Caco-2 (cell line): ENCODE measurements around the gene TSPAN12. TPM values are rescaled to one million over a fixed set of nuclear protein-coding genes. Genes with fewer than 3 reads are reported as not detected.
"Not testable (repeated sequence)": the region's sequence is repeated elsewhere in the genome, so short reads cannot be mapped to it uniquely, and the experiment has no call there.

ENCODE experiments used
- Bru-seq: library from RNA; stranded (reverse); fragments of 400-500 nt; gene quantifications from one replicate; lab custom pipeline; 2021; lab: Mats Ljungman, UMichigan
- BruChase-seq, 2 experiments: library from RNA; stranded (reverse); fragments of 400-500 nt; gene quantifications; one replicate each; lab custom pipeline; 2021; lab: Mats Ljungman, UMichigan
- BruUV-seq: library from RNA; stranded (reverse); fragments of 400-500 nt; replicated peaks from 2 replicates; lab custom pipeline; 2021; lab: Mats Ljungman, UMichigan
- CTCF ChIA-PET: fragments of 300-600 bp; sonication (Branson Sonifier 250); formaldehyde crosslinking; loops from one replicate; lab custom pipeline; 2022; ENCODE audit warnings: antibody characterized with exemption; lab: Charles Lee
- POLR2A ChIA-PET: fragments of 300-600 bp; sonication (Branson Sonifier 250); formaldehyde crosslinking; loops from one replicate; lab custom pipeline; 2022; ENCODE audit warnings: antibody characterized with exemption; lab: Charles Lee
- DNase-seq, 2 experiments: peaks; one replicate each; pipeline versions ENCODE4 v3.0.0 to v3.0.0-alpha.2; 2020 to 2022
- H3K27me3 ChIP-seq: replicated peaks from 2 replicates; pipeline ENCODE4 v1.6.0; 2011; ENCODE audit warnings: low read length; ENCODE audit not compliant: control insufficient read depth, insufficient read depth
- H3K36me3 ChIP-seq: 2 replicates; pipeline ENCODE4 v1.5.1; 2011; ENCODE audit warnings: low read length; ENCODE audit not compliant: control insufficient read depth, insufficient read depth
- H3K4me1 ChIP-seq: fragments of 250-450 bp; sonication (Bioruptor Pico); 2 replicates; pipeline ENCODE4 v1.5.1; 2020; ENCODE audit warnings: mild to moderate bottlenecking
- H3K4me3 ChIP-seq: 2 replicates; pipeline ENCODE4 v1.5.1; 2011; ENCODE audit warnings: low read depth, mild to moderate bottlenecking, control low read depth, low read length
- H3K9me3 ChIP-seq: fragments of 250-450 bp; sonication (Bioruptor Pico); 2 replicates; pipeline ENCODE4 v1.5.1; 2020; ENCODE audit warnings: mild to moderate bottlenecking, moderate library complexity
- H3K27ac Mint-ChIP-seq: one replicate; pipeline ENCODE4 v1.8.0; 2022; ENCODE audit warnings: mixed read lengths; ENCODE audit not compliant: unreplicated experiment
- H3K27me3 Mint-ChIP-seq: one replicate; pipeline ENCODE4 v1.8.0; 2022; ENCODE audit warnings: mixed read lengths; ENCODE audit not compliant: insufficient read depth, unreplicated experiment
- H3K36me3 Mint-ChIP-seq: one replicate; pipeline ENCODE4 v1.8.0; 2022; ENCODE audit warnings: mild to moderate bottlenecking, mixed read lengths; ENCODE audit not compliant: insufficient read depth, unreplicated experiment
- H3K4me1 Mint-ChIP-seq: one replicate; pipeline ENCODE4 v1.8.0; 2022; ENCODE audit warnings: low read depth, mixed read lengths; ENCODE audit not compliant: unreplicated experiment
- H3K4me3 Mint-ChIP-seq: one replicate; pipeline ENCODE4 v1.8.0; 2022; ENCODE audit warnings: mild to moderate bottlenecking, moderate library complexity, mixed read lengths; ENCODE audit not compliant: unreplicated experiment
- H3K9me3 Mint-ChIP-seq: one replicate; pipeline ENCODE4 v1.8.0; 2022; ENCODE audit warnings: mixed read lengths; ENCODE audit not compliant: unreplicated experiment
- CTCF ChIP-seq, 2 experiments: fragments of 200-600 bp in 1 of 2; IDR thresholded peaks; 1 replicate in 1 of 2; 2 replicates in 1 of 2; pipeline versions ENCODE4 v1.5.1 to v1.8.0; 2011 to 2022; ENCODE audit warnings: antibody characterized with exemption in 1 of 2, control low read depth in 1 of 2, inconsistent platforms in 1 of 2, low read depth in 1 of 2, low read length in 1 of 2, mild to moderate bottlenecking in 1 of 2, moderate library complexity in 1 of 2; ENCODE audit not compliant: insufficient read depth in 1 of 2, severe bottlenecking in 1 of 2, unreplicated experiment in 1 of 2
- intact Hi-C: fragments of 100-400 bp; cut with micrococcal nuclease; formaldehyde crosslinking; loops from one replicate; pipeline ENCODE4 v1.10.0; 2022; ENCODE audit not compliant: unreplicated experiment
- long read RNA-seq: library from polyadenylated mRNA; stranded (forward); transcript quantifications from one replicate; pipeline ENCODE4 v2.0.0, GENCODE V29; 2022
- total RNA-seq: library from RNA; stranded (reverse); gene quantifications from 2 replicates; pipeline ENCODE4 v1.2.3, GENCODE V29; 2022

The TSPAN12 gene
- total RNA-seq (2.9 and 4.1 TPM in 2 replicates), Bru-seq, nascent RNA (percentile 44 among the genes with signal in this experiment), BruChase-seq, experiment 1, labeled RNA remaining after a 2-hour chase (percentile 44 among the genes with signal in this experiment), BruChase-seq, experiment 2, labeled RNA remaining after a 6-hour chase (percentile 44 among the genes with signal in this experiment)
- long read RNA-seq, partial matches to known transcripts: 0 of 8 reads
- long read RNA-seq, other reads (novel, unspliced or antisense): 2 of 8 reads

- no peaks in the 10 kb centered on the region for H3K36me3 Mint-ChIP-seq
- H3K27ac Mint-ChIP-seq: peak within 1 kb of the TSS; percentile 94
- peaks cover 2% of the 10 kb centered on the region for H3K27me3 Mint-ChIP-seq
- peaks cover 10% of the 10 kb centered on the region for H3K4me1 ChIP-seq
- ChIA-PET CTCF (interaction anchor here (1.8 kb wide), 1 partner anchor 66 kb away, joined by 7 read pairs; no protein-coding TSS in a partner anchor), POLR2A (interaction anchor here (0.7 to 0.8 kb wide), 2 partner anchors 93 to 502 kb away, joined by 3 to 7 read pairs; no protein-coding TSS in a partner anchor)
- no peaks in the 10 kb centered on the region for H3K27me3 ChIP-seq
- peaks cover 7% of the 10 kb centered on the region for H3K4me1 Mint-ChIP-seq
- no peaks in the 10 kb centered on the region for H3K9me3 ChIP-seq
- peak; percentile 84 to 85 for DNase-seq
- TSS peak; percentile 49 for BruUV-seq
- peak; percentile 53 to 59 for TF ChIP-seq CTCF (IDR thresholded peaks at IDR 0.05; ENCODE audit: insufficient read depth in 1 of 2, low read depth in 1 of 2, low read length in 1 of 2, severe bottlenecking in 1 of 2, unreplicated experiment in 1 of 2)
- peak within 1 kb of the TSS; percentile 99 for H3K4me3 Mint-ChIP-seq
- H3K4me3 ChIP-seq: peak within 1 kb of the TSS; percentile 96
- no peaks in the 10 kb centered on the region for H3K9me3 Mint-ChIP-seq
- intact Hi-C loops: loop anchor here (1.0 to 5.0 kb wide), 5 partner anchors 15 to 92 kb away; partner anchors contain the start of gene ING3
- no peaks in the 10 kb centered on the region for H3K36me3 ChIP-seq
Measured at GRCh38 chr7:120857588-120858573, at the start of gene TSPAN12. TSPAN12 (minus strand) TSS chr7:120858144; CDS start chr7:120856763, 1,381 bp downstream.

- intact Hi-C loops: no loop called here
- H3K9me3 Mint-ChIP-seq: peaks cover 18% of the 10 kb centered on the region
- H3K36me3 Mint-ChIP-seq: no peaks in the 10 kb centered on the region
Measured at GRCh38 chr7:120898715-120899499, 41.0 kb upstream of the TSPAN12 start.

GRCh38 chr7:120895253-120895652 is 37.3 kb upstream of the TSPAN12 start:
- BruUV-seq, H3K4me1 ChIP-seq, H3K36me3 ChIP-seq, H3K4me1 Mint-ChIP-seq, H3K9me3 ChIP-seq, intact Hi-C loops, CTCF ChIA-PET, DNase-seq, H3K4me3 Mint-ChIP-seq, H3K27me3 ChIP-seq, H3K27ac Mint-ChIP-seq, H3K4me3 ChIP-seq, H3K36me3 Mint-ChIP-seq, H3K27me3 Mint-ChIP-seq, POLR2A ChIA-PET: not testable (repeated sequence)
- H3K9me3 Mint-ChIP-seq: peaks cover 13% of the 10 kb centered on the region

More at GRCh38 chr7:120898715-120899499, 41.0 kb upstream of the TSPAN12 start:
- CTCF ChIA-PET: no interaction called here
- Histone ChIP-seq H3K36me3 (no peaks in the 10 kb centered on the region), H3K9me3 (peaks cover 9% of the 10 kb centered on the region; the same call in 1 of the 2 replicates), H3K27me3 (no peaks in the 10 kb centered on the region), H3K4me1 (no peaks in the 10 kb centered on the region), H3K4me3 (no peak overlapping the region)
- no peaks in the 10 kb centered on the region for H3K4me1 Mint-ChIP-seq
- DNase-seq: no peak
- POLR2A ChIA-PET: interaction anchor here (0.5 kb wide), 1 partner anchor 47 kb away, joined by 3 read pairs; no protein-coding TSS in a partner anchor
- no peak for TF ChIP-seq CTCF (IDR thresholded peaks at IDR 0.05; ENCODE audit: insufficient read depth in 1 of 2, low read depth in 1 of 2, low read length in 1 of 2, severe bottlenecking in 1 of 2, unreplicated experiment in 1 of 2)
- H3K27ac Mint-ChIP-seq: no peak overlapping the region
- peaks cover 5% of the 10 kb centered on the region for H3K27me3 Mint-ChIP-seq
- no TSS peak for BruUV-seq
- no peak overlapping the region for H3K4me3 Mint-ChIP-seq

- POLR2A ChIA-PET, H3K4me3 ChIP-seq, H3K27me3 ChIP-seq, CTCF ChIA-PET, H3K4me3 Mint-ChIP-seq, H3K27me3 Mint-ChIP-seq, H3K9me3 ChIP-seq, H3K27ac Mint-ChIP-seq, H3K36me3 ChIP-seq, DNase-seq, BruUV-seq, H3K36me3 Mint-ChIP-seq, intact Hi-C loops, H3K4me1 Mint-ChIP-seq, H3K4me1 ChIP-seq: not testable (repeated sequence)
- peaks cover 15% of the 10 kb centered on the region for H3K9me3 Mint-ChIP-seq
Measured at GRCh38 chr7:120885602-120886001, 27.7 kb upstream of the TSPAN12 start.
